ENCODE measurements around the gene PANX1.

GRCh38 chr11:94091091-94091490 lies 37.5 kb upstream of the PANX1 start:
- TF ChIP-seq, protein P1, sequence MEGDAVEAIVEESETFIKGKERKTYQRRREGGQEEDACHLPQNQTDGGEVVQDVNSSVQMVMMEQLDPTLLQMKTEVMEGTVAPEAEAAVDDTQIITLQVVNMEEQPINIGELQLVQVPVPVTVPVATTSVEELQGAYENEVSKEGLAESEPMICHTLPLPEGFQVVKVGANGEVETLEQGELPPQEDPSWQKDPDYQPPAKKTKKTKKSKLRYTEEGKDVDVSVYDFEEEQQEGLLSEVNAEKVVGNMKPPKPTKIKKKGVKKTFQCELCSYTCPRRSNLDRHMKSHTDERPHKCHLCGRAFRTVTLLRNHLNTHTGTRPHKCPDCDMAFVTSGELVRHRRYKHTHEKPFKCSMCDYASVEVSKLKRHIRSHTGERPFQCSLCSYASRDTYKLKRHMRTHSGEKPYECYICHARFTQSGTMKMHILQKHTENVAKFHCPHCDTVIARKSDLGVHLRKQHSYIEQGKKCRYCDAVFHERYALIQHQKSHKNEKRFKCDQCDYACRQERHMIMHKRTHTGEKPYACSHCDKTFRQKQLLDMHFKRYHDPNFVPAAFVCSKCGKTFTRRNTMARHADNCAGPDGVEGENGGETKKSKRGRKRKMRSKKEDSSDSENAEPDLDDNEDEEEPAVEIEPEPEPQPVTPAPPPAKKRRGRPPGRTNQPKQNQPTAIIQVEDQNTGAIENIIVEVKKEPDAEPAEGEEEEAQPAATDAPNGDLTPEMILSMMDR (conservative IDR thresholded peaks at IDR 0.05): no peak
- TF ChIP-seq ZFX (IDR thresholded peaks at IDR 0.05): no peak
